Suprapubic skin (tissue), 4 donors: Measurements from ENCODE around the gene TFAP2A.

Experiments used
- CTCF ChIP-seq, 2 donors: fragments of 200-600 bp in 1 of 2; fragments of 450-650 bp in 1 of 2; sonication (generic) in 1 of 2; IDR thresholded peaks; one replicate each; pipeline ENCODE4 v1.5.1; 2016 to 2019; ENCODE audit warnings: antibody characterized with exemption in 2 of 2, mild to moderate bottlenecking in 1 of 2, moderate library complexity in 1 of 2
- POLR2A ChIP-seq, 2 donors: fragments of 450-650 bp; IDR thresholded peaks; one replicate each; pipeline ENCODE4 v1.6.1; 2017; ENCODE audit warnings: antibody characterized with exemption in 2 of 2, mild to moderate bottlenecking in 2 of 2, moderate library complexity in 2 of 2
- POLR2AphosphoS5 ChIP-seq, 3 donors: sonication (generic); formaldehyde crosslinking; IDR thresholded peaks; one replicate each; pipeline ENCODE4 v1.6.1; 2017; ENCODE audit warnings: antibody characterized with exemption in 3 of 3

GRCh38 chr6:10418361-10418861 is 3.5 kb upstream of the TFAP2A start:
- no peak for TF ChIP-seq CTCF (IDR thresholded peaks at IDR 0.05)
- TF ChIP-seq POLR2AphosphoS5 (IDR thresholded peaks at IDR 0.05) = no peak
- TF ChIP-seq POLR2A (IDR thresholded peaks at IDR 0.05) = no peak
